Bone marrow (tissue), 2 donors: ENCODE measurements around the gene CDC42BPA.

Source experiments
- DNase-seq, 2 donors: peaks; one replicate each; lab custom pipeline; 2025; lab: John Stamatoyannopoulos, UW

CDC42BPA gene

DNA sequence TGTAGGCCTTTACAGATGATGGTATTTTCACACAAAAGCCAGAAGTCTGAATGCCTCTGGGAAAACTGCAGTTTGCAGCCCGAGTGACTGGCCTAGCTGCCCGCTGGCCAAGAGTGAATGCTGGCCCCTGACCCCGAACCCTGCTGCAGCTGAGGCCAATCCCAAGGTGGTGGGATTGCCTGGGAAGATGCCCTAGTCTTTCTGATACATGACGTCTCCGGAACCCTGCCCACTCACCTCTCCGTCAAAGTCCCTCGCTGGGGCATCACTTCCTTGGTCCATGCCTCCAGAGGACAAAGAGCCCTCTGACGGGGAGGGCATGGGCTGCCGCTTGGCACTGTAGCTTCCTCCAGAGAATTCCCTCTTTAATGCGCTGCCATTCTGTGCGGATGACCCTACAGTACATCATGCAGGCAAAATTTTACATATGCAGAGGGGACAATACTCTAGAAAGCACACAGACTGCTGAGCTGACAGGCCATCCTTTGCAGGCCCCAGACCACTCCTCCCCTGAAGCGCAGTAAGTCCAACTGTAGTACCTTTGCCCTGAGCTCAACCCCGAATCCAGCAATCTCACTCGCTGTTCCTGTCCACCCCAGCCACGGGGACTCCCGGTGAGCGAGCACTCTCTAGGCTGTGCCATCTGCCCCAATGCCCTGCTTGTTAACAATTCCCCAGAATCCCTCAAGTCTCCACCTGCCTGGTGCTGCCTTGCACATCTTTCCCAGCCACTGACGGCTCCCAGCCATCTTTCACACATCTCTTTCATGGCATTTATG, 323.5 kb downstream of the CDC42BPA start:
- DNase-seq, result no peak

DNA sequence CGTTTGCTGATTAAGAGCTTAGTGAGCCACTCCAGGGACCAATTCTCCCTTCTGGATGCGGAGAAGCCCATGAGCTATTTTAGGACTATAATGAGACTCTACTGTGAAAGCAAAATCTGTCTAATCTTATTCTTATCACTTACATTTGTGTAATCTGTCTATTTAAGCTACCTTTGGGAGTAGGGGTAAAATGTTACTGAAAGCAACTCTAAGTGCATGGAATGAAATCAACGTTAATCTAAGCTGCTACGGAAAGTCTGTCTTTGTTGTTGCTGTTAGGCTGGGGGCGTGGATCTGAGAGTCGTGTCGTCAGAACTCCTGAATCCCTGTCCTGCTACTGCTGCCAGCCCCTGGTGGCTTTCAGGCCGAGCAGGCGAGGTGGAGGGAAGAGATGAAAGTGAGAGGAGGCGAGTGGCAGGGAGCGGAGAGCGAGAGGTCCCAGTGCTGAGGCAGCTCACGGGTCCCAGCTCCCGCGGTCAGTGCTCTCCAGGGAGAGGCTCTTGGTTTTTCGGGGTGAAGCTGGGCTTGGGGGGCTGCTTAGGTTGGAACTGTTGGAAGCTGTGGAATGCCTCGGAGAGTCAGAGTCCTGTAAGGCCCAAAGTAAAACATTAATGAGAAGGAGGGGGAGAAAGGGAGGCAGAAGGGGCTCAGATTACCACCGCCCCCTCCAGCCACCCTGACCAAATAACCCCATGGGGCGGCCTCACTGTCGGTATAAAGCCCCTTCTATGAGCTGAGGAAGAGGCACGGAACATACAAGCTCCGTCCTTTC, 324.3 kb downstream of the CDC42BPA start:
- DNase-seq, result no peak

GRCh38 chr1:226991920-226992319, 326.4 kb downstream of the CDC42BPA start:
- DNase-seq, result no peak

DNA sequence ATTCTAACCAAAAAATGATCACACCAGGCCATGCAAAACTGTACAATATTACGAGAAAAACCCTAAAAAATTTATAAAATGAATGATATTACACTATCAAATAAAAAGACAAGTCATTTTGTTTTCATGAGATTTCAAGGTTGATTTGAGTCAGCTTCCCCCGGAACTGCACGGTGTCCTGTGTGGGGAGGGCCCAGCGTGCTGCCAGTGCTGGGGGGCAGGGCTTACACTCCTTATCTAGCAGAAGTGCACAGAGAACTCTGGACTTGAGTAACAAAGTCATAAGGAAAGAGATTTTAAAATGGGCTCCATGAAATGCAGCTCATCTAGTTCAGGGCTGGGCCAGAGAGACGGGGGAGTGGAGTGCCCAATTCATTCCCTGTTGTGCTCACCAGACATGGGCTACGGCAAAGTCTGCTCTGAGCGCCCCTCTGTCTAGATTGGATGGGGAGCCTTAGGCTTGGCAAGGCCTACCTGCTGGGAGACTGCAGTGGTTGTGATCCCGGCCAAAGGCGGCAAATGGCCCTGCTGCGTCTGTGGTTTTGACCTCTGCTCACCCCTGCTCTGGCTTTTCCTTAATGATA, 328.1 kb downstream of the CDC42BPA start:
- peak in 1 of 2 donors; percentile 58 for DNase-seq

GRCh38 chr1:226989085-226989920, 329.0 kb downstream of the CDC42BPA start:
- peak in 1 of 2 donors; percentile 11 for DNase-seq

DNA sequence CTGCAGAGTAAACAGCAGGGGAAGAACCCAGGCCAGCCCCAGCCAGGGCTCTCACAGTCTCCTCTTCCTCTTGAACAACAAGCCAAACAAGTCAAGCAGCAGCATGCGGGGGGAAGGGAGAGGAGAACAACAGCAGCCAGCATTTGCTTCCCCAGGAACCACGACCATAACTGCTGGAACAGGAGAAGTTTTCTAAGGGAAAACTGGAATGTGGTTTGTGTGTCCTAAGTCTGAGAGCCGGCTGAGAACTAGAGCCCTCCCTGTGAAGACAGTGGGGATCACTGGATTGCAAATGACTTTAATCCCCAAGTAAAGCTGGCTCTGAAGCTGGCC, 330.0 kb downstream of the CDC42BPA start:
- no peak for DNase-seq

DNA sequence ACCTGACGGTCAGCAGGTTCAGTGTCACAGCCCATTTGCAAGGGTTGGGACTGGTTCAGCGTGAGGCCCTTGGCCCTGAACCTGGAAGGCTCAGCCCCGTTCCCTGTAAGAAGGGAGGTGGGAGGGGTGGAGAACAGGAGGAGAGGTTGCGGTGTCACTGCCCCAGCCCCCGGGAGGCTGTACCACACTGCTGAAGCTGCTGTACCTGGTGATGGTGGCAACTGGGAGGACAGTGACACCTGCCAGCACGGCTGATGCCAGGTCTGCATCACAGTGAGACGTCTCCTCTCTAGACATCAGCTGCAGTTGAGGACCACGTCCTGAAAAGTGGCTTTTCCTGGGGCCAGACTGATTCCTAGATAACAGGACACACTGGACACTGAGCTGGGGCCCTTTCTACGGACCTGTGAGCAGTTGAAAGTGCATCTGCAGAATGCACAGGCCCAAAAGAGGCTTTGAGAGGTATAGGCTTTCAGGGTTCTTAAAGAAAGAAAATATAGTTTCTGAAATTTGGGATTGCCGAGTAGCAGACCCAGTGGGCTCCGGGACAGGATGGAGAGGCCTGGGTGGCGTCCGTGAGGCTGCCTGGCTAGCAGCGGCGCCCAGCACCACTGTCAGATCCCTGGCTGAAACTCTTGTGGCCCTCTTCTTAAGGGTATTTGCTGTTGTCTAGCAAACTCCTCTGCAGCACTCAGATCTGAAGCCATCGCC, 330.5 kb downstream of the CDC42BPA start:
- DNase-seq, result no peak

- no peak for DNase-seq
These were observed 331.1 kb downstream of the CDC42BPA start for GRCh38 chr1:226987179-226987536.

- no peak for DNase-seq
These were observed 331.7 kb downstream of the CDC42BPA start for GRCh38 chr1:226986496-226987178.

DNA sequence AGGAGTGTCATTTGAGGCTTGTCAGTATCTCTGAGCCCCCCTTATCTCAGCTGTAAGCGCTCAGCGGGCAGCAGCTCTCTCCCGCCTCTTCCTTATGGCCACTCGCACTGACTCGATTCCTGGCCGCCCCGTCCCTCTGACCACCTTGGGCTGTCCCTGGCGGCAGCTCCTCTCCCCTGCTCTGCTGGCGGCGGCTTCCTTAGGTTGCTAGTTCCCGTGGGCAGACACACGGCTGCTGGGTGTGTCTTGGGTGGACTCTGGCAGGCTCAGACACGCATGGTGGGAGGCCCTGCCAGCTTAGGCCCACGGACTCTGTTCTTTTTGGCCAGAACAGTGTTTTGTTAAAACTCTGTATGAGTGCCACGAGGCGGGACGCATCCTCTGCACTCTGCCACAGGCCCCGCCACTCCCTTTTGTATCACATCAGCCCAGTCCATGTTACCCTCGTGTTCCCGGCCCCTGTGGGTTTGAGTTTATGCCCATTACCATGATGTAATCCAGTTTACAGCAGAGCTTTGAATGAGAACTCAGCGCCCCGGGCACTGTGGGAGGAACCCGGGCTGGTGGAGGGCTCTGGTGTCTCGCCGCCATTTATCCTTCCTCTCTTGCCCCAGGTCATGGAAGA, 332.3 kb downstream of the CDC42BPA start:
- no peak for DNase-seq

DNA sequence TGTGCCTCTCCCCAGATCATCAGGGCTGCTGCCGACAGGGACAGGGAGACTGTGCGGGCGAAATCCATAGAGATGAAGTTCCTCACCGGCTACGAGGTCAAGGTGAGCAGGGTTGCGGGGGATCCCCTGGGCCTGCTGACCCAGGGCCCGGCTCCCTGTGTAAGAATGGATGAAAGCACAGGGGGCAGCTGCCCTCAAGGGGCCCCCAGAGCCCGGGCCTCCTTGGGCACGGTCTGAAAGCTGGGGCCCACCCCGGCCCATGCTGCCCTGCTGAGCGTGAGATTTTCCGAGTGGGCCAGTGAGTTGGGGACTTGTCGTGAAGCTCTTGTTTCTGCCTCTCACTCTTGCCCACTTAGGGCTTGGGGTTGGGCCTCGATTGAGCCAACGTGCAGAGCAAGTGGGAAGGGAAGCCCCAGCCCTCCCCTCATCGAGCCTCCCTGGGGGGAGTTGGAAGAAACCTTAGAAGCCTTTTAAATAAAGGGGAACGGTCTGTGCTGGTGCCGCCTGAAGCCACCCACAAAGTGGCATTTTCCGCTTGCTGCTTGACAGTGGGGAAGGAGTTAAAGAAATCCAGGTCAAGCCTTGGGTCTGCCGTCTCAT, 333.0 kb downstream of the CDC42BPA start:
- no peak for DNase-seq

GRCh38 chr1:226984521-226985238, 333.6 kb downstream of the CDC42BPA start:
- DNase-seq, result no peak

DNA sequence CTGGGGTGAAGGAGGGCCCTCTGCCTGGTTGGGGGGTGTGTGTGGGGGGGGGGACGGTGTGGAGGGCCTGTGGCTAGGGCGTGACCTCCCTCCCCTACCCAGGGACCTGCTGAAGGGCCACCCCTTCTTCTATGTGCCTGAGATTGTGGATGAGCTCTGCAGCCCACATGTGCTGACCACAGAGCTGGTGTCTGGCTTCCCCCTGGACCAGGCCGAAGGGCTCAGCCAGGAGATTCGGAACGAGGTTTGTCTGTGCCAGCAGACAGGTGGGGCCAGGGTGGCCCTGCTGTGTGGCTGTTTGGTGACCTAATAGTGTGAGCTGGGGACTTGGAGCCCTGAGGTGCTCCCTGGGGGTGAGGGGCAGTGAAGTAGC, 334.3 kb downstream of the CDC42BPA start:
- DNase-seq, result no peak

DNA sequence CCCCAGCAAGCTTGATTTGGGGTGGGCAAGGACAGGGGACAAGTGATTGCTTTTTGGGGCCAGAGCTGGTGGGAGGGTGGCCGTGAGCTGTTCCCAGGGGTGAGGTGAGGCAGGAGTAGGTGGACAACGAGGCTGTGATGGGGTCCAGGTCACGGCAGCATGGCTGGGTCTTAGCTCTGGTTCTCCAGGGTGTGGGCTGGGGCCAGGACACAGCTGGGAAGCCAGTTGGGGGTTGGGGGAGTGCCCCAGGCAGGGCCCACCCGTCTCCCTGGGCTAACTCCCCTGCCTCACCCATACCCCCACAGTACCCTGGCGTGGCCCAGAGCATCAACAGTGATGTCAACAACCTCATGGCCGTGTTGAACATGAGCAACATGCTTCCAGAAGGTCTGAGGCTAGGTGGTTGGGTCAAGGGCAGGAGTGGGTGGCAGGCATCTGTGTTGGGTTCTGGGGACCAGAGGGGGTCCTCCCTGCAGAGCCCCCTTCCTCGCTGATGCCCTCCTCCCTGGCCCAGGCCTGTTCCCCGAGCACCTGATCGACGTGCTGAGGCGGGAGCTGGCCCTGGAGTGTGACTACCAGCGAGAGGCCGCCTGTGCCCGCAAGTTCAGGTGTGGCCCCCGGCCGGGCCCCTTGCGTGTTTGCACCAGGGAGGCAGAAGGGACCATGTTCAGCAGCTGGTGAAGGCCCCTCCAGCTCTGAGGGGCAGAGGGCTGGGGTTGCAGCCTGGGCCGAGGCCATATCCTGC, 334.9 kb downstream of the CDC42BPA start:
- no peak for DNase-seq

DNA sequence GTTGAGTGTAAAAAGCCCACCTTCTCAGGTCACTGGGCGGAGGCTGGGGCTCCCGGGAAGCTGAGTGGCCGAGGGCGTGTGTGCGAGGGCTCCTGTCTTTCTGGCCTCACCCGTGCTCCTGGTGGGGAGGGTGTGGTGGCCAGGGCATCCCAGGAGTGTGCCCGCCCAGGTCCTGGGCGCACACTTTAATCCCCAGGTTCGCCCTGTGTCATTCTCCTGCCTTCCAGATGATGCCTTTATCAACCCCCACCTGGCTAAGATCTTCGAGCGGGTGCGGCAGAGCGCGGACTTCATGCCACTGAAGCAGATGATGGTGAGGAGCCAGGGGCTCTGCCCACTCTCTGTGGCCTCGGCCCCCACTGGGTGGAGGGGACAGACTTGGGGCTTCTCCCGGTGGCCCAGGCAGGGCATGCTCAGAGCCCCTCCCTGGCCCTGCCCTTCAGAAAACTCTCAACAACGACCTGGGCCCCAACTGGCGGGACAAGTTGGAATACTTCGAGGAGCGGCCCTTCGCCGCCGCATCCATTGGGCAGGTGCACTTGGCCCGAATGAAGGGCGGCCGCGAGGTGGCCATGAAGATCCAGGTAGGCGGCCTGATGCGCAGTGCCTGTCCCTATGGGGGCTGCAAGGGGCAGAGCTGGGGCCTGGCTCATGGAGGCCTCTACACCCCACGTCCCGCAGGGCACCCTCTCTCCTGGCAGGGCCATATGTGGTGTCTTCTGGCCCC, 335.7 kb downstream of the CDC42BPA start:
- DNase-seq, result no peak

- DNase-seq, result no peak
These were observed 336.5 kb downstream of the CDC42BPA start for GRCh38 chr1:226981838-226982237.

- no peak for DNase-seq
These were observed 336.9 kb downstream of the CDC42BPA start for GRCh38 chr1:226981386-226981817.
